ENCODE data around the gene DDX52.

DNA sequence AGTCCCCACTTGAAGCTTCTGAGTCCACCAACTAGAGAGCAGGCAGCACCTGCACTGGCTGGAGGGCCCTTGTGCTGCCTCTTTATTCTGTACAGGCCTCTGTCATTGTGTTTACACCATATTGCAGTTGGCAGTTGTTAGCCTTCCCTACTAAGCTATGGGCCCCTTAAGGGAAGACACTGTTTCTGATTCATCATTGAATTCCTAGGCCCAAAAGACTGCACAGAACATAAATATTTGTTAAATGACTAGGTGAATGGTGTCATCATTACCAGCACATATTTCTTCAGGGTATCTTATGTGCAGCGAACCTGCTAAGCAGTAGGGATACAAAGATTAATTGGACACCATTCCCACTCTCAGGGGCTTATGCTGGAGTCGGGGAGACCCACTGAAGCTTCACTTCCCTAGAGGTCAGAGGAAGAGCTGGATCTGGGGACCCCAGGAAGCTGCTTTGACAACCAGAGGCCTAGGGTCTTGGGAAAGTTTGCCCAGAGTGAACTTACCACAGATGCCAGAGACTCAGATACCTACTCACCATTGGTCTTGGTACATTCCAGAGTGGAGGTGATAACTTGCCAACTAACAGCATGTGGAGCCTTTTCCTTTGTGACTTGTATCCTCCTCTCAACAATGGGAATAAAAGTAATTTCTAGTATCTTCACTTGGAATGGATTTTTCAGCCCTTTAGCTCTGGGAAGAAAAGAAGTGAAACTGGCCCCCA, 28.7 kb upstream of the DDX52 start:
- TF ChIP-seq POLR2A (IDR thresholded peaks at IDR 0.05; ENCODE audit: low read length) (no peak), GATA1 (IDR thresholded peaks at IDR 0.05; ENCODE audit: low read depth, low read length) (no peak)
